ENCODE measurements around the gene OR6P1.

DNA sequence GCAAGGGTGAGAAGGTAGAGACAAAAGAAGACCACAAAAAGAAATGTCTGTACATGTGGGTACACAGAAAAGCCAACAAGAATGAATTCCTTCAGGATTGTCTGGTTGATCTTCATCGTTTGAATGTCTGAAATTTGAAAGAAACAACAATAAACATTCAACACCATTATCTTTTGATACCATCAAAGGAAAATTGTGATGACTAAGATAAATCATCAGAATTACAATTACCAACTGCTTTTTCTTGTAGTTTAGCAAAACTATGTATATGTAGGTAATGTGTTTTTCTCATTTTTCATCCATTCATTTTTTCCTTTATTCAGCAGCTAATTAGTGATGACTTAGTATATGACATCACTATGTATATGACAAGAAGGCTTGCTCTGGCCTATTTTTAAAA is 9.4 kb upstream of the OR6P1 start, which contains the start of gene OR10X1:
- TF ChIP-seq, protein P1, sequence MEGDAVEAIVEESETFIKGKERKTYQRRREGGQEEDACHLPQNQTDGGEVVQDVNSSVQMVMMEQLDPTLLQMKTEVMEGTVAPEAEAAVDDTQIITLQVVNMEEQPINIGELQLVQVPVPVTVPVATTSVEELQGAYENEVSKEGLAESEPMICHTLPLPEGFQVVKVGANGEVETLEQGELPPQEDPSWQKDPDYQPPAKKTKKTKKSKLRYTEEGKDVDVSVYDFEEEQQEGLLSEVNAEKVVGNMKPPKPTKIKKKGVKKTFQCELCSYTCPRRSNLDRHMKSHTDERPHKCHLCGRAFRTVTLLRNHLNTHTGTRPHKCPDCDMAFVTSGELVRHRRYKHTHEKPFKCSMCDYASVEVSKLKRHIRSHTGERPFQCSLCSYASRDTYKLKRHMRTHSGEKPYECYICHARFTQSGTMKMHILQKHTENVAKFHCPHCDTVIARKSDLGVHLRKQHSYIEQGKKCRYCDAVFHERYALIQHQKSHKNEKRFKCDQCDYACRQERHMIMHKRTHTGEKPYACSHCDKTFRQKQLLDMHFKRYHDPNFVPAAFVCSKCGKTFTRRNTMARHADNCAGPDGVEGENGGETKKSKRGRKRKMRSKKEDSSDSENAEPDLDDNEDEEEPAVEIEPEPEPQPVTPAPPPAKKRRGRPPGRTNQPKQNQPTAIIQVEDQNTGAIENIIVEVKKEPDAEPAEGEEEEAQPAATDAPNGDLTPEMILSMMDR (IDR thresholded peaks at IDR 0.05; ENCODE audit: borderline replicate concordance, extremely low read depth, low read length, poor library complexity, severe bottlenecking), result no peak
- TF ChIP-seq EZH2 (IDR thresholded peaks at IDR 0.05; ENCODE audit: borderline replicate concordance, low read depth, low read length, severe bottlenecking), result no peak
